NCI-H1694 (cell line): ENCODE data around the gene UMODL1.
"Not testable (repeated sequence)": the region's sequence is repeated elsewhere in the genome, so short reads cannot be mapped to it uniquely, and the experiment has no call there.

ENCODE experiments used
- DNase-seq: peaks from one replicate; lab custom pipeline; 2025; lab: John Stamatoyannopoulos, UW

Gene UMODL1

DNA sequence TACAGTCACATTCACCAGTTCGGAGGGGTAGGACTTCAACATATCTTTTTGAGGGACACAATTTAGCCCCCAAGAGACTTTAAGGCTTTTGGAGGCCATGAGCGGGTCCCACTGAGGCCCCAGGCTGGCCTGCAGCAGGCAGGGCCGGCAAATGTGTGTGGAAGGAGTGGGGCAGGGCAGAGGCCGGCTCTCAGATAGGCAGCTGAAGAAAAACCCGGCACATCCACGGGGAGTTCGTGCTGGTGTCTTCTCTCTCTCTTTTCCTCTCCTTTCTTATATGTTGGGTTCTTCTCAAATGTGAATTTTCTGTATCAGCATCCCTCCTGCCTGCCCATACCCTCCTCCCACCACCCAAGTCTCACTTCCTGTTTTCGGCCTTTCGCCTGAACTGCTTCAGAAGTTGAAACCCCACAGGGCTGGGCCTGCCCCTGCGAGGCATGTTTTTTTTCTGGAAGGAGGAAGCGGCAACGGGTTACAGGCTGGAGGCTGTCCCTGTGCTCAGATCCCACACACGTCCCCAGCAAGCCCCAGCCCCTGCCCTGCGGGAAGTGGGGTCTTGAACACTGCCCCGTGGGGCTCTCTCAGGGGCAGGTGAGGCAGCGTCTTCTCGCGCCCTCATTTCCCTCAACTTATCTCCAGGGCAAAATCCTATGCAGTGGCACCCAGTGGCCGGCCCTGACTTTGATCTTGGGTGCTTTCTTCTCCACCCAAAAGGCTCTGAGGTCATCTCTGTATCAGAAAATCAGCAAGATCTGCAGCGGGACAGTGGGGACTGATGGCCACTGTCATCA lies 9.7 kb upstream of the UMODL1 start:
- DNase-seq = no peak

DNA sequence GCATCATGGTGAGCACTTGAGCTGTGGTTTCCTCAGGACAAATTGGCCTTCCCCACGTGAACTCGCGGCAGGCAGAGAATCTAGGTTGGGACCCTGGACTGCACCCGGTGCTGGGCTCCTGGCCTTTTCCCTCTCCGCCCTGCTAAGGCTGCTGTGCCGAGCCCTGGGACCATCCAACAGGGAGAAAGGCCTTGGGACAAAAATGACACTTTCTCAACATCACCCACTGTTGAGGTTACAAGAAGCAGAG lies 9.2 kb upstream of the UMODL1 start:
- DNase-seq = no peak

DNA sequence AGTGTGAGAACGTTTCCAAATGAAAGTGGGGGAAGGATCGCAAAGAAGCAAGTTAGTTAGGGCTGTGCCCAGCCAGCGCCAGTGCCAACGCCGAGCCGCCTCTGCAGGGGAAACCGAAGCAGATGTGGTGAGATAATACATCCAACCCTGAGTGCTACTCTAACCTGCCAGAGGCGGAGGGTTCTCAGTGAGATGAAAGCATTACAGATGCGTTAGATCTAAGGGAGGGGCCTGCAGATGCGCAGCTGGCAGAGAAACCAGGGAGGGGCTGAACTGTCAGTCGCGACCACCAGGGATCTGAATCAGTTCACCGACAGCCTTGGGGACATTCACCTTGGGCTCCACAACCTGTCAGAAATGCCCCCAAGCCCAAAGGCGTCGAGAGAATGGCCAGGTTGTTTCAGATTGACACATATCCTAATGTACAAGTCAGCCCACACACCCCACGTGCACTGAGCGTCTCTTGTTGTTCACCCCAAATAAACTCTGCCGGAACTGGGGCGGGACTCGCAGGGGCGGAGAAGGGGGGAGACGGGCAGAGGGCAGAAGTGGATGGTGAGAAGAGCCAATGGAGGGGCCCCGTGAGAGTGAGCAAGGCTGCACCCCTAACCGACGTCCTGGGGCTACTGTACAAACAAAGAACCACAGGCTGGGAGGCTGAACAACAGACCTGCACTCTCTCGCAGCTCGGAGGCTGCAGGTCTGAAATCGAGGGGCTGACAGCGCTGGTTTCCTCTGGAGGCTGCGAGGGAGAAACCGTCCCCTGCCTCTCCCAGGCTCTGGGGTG lies 8.7 kb upstream of the UMODL1 start:
- DNase-seq = no peak

DNA sequence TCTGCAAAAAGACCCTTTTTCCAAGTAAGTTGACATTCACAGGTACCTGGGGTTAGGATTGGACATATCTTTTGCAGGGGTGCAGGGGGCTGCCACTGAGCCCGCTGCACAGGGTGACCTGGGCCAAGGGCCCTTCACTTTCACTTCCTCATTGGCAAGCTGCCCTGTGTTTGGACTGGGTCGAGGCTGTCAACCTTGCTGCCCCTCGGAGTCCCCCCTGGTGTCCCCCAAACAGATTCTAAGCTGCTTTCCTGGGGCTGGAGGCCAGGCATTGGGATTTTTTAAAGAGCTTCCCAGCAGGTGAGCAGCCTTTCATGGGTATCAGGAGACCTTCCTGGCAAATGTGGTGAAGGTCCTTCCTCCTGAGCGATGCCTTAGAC lies 7.9 kb upstream of the UMODL1 start:
- no peak for DNase-seq

DNA sequence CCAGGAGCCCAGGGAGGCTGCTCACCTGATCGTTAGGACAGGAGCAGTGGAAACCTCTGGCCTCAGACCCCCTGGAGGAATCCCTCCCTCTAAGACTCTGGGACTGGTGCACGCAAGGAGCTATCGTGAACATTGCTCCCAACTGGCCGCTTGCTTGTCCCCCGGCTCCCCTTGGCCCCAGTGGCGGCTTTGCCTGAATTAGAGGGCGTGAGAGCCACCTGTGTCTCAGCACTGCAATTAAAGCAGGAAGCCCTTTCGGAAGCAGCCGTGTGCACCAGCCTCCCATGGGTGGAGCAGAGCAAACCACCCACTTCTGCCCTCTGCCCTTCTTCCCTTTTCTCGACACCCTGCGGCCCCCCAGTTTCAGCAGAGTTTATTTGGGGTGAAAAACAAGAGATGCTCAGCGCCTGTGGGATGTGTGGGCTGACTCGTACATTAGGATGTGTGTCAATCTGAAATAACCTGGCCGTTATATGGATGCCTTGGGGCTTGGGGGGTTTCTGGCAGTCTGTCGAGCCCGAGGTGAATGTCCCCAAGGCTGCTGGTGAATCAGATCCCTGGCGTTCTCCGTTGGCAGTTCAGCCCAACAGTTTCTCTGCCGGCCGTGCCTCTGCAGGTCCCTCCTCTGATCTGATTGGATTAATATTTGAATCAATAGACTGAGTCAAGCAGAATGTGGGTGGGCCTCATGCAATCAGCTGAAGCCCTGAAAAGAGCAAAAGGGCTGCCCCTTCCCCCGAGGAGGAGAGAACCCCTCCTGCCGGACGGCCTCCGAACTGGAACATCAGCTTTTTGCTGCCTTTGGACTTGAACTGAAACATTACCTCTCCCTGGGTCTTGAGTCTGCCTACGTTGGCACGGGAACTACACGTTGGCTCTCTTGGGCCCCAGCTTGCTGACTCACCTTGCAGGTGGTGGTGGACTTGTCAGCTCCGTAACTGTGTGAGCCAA lies 7.3 kb upstream of the UMODL1 start:
- no peak for DNase-seq

DNA sequence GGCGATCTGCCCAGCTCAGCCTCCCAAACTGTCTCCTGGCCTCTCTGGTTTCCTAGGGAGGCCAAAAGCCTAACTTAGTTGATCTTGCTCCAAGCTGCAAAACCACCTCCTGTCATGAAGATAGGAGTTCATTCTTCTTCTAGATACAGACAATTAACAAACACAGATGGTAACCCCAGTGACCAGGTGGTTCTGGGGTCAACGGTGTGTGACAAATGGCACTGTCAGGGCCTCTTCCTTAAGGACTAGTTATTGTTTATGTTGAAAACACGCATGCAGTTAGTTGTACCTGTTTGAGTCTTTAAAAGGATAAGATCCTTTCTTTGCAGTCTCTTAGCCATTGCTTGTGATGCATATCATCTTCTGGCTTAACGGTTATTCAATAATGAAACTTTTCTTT lies 4.6 kb upstream of the UMODL1 start:
- no peak for DNase-seq

DNA sequence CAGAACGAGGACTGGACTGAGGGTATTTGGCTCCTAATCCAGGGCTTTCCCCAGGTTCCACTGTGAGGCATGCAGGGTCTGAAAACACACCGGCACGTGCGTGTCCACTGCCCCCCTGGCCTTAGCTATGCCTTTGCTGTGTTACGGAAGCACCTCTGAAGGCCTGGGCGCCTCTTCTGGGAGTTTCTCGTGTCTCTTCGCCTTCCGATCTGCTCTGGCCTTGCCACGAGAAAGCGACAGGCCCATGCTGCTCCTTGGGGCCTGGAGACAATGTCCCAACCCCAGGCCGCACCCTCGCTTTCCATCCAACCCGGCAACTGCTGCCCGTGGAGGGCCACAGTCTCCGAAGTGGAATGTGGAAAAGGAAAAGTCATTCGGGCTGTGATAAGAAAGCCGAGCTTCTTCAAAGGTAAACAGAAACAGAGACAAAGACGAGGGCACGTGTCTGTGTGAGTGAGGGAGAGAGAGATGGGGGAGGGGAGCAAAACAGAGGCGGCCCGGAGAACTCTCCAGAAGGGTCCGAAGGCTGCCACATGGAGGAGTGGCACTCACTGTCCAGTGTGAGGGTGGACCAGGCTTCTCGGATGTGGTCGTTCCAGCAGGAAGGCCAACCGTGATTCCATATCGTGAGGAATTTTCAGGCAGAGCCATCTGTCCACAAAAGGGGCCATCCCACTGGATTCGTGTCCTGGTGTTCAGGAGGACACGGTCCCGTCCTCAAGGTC lies 3.4 kb upstream of the UMODL1 start:
- no peak for DNase-seq

DNA sequence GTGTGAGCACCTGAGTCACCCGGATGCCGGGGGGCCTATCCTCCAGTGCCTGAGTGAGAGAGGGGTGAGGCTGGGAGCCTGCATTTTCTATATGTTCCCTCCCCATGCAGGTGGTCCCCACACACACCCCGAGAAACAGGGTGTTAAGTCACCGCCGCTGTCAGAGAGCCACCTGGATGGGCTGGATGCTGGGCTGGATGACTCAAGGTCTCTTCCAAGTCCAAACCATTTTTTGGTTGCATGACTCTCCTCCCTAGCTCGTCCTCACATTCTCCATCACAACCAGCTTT lies 2.9 kb upstream of the UMODL1 start:
- DNase-seq = no peak

DNA sequence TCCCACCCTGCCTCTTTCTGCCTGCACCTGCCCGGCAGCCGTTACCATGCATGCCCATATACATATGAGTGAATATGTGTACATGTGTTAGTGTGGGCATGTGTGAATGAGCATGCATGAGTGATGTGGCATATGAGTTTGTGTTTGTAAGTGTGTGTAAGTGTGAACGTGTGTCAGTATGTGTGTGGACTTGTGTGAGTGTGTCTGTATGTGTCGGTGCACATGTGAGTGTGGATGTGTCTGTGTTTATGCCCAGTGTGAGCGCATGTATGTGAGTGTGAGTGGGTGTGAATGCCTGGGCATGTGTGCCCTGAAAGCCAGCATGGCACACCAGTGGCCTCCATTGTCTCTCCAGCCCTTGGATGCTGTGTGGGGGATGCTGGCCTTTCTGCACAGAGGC lies 2.5 kb upstream of the UMODL1 start:
- DNase-seq = no peak

DNA sequence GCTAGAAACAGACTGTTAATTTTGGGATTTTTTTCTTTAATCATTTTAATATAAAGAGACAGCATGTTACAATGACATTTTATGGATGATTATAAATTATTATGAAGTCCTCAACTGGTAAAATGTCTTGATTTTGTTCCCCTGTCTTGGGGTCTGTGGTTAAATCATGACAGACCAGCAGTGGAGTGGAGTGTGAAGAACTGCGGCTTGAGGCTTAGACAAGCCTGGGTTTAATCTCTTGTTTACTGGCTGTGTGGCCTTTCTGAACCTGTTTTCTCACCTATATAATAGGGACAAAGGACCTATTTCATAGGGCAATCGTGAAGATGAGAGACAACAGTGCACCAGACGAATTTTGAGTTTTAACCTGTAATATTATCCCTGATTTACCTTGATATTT lies 1.8 kb upstream of the UMODL1 start:
- no peak for DNase-seq

DNA sequence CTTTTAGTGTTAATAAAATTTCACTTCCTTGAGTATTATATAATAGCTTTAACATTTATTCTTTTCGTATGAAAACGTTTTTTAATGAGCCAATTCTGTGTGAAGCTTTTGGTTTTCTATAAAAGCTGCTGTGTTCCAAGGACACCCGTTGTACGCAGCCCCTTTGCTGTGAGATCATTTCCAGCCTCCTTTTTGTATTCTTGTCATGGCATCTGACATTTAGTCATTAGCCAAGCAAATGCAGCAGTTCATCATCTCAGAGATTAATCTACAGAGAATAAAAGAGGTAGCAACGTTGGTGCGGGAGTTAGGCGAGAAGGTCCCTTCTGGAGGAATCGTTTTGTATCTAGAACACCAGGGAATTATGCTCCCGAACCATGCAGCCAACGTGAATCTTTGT lies 1.3 kb upstream of the UMODL1 start:
- no peak for DNase-seq

DNA sequence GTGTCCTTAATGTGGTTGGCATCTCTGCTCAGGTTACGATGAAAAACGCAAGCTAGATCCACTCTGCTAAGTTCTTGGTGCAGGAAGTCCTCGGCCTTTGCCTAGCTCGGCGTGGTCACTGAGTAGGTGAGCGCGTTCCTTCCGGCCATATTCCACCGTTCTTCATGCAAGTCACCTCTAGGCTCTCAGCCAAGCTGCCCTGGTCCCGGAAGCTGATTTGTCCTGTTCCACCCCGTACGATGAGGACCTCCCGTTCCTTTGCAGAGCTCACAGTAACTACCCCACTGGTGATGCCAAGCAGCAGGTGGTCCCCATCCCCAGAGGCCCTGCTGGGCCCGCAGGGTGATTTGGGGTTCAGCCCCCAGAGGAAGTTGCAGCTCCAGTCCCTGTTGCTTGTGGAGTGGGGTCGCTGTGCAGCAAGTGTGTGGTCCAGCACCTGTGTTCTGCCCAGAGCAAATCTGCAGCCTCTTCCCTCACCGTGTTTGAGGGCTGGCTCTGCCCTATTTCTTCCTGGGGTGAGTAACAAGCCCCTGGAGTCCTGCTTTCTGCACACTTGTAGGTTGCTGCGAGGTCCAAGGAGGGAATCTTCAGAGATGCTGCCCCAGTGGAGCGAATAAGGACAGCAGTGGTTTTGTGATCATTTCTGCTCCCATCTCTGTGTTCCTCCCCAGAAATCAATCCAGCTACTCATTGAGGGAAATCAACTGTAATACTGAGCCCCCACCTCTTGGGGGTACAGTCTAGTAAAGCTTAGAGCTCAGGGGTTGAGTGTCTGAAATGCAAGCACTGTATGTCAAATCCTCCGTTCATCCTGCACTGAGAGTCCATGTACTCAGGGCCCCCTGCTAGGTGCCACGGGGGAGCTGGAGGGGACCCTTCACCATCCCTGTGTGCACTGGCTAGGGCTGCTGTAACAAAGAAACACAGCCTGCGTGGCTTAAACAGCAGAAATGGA lies 2.3 kb downstream of the UMODL1 start:
- no peak for DNase-seq

DNA sequence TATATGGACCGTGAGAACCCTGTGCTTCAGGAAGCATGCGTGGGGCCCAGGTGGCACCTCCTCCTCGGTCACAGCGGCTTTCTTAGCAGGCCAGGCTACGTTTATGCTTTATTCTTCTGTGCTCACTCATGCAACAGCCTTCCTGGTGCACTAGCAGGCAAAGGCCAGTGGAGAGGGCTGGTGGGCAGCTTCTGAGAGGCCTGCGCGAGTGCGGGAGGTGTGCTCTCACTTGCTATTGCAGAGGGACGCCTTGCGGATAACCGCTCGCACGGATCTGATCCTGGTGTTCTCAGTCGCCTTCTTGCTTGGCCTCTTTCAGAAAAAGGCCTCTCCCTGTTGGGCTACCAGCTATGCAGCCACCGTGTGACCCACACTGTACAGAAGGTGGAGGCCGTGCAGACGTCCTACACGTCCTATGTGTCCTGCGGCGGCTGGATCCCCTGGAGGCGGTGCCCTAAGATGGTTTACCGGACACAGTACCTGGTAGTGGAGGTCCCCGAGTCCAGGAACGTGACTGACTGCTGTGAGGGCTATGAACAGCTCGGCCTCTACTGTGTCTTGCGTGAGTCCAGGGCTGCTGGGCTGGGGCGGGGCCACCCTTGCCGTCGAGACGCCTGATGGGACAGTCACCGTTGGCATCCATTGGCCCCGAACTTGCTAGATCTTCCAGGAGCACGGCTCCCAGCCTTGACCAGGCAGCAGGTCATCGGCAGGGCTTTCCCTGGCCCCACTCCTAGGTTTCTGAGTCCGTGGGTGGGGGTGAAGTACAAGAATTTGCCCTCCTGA lies 4.8 kb downstream of the UMODL1 start:
- no peak for DNase-seq

DNA sequence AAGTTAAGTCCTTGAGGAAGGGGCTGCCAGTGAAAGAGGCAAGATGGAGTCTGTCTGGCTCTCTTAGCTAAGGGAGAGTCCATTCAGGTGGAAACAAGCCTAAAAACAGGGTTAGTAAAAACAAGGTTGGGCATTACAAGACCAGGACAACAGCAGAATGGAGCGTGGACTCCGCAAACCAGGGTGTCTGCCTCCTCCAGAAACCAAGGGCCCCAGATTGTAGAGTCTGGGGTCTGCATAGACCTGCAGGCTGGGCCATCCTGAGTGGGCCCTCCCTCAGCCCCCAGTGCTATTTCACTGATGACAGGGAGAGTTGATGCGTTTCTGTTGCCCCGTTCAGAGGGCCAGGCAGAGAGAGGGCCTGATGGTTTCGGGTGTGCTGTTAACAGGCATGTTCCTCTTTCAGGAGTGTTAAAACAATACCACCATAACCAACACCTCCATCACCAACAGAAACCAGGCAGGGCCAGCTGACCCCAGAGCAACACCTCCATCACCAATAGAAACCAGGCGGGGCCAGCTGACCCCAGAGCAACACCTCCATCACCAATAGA lies 6.6 kb downstream of the UMODL1 start:
- not testable (repeated sequence) for DNase-seq

DNA sequence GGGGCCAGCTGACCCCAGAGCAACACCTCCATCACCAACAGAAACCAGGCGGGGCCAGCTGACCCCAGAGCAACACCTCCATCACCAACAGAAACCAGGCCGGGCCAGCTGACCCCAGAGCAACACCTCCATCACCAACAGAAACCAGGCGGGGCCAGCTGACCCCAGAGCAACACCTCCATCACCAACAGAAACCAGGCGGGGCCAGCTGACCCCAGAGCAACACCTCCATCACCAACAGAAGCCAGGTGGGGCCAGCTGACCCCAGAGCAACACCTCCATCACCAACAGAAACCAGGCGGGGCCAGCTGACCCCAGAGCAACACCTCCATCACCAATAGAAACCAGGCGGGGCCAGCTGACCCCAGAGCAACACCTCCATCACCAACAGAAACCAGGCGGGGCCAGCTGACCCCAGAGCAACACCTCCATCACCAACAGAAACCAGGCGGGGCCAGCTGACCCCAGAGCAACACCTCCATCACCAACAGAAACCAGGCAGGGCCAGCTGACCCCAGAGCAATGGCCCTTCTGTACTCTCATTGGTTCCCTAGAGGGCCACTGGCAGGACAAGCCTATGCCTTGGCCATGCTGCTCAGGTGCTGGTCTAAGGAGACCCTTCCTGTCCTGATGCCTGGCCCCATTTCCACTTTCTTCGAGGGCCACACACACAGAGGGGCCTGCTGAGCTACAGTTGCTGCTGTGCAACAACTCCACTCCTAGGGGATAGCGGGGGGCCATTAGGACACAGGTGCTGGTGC lies 7.3 kb downstream of the UMODL1 start:
- not testable (repeated sequence) for DNase-seq

DNA sequence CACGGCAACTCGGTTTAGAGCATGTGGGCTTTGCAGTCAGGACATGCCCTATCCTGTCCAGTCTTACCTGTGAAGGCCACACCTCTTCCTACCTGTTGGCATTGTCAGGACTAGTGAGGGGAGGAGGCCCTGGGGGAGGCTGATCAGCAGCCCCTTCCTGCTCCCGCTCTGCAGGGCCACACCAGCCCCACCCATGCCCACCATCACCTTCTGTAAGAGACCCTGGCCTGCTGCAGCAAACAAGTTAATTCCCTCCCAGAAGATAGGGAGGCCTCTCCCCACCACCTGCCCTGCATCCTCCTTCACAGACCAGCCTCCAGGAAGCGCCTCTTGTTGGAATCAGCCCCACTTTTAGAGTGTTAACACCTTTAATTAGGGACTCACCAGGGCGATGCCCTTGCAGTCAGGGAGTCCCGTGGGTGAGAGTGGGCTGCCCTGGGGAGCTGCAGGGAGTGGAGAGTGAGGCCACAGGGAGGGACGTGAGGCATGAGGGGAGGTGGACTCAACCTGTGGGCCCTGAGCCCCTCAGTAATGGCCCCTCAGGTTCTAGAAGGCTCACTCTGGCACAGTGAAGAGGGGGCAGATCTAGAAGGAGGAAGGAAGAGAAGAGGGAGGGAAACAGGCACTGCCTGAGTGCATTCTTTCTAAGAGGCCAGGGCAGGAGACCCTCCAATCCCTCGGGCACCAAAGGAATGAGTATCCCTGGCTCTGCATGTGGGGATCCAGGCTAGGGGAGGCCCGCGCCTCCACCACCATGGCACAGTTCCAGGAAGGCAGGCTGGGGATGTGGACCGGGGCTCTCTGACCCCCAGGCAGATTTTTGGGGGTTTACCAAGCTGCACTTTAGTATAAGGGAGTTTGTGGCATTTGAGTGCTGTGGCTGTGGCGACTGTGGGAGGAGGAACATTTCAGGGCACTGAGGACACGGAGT lies 8.2 kb downstream of the UMODL1 start:
- no peak for DNase-seq

DNA sequence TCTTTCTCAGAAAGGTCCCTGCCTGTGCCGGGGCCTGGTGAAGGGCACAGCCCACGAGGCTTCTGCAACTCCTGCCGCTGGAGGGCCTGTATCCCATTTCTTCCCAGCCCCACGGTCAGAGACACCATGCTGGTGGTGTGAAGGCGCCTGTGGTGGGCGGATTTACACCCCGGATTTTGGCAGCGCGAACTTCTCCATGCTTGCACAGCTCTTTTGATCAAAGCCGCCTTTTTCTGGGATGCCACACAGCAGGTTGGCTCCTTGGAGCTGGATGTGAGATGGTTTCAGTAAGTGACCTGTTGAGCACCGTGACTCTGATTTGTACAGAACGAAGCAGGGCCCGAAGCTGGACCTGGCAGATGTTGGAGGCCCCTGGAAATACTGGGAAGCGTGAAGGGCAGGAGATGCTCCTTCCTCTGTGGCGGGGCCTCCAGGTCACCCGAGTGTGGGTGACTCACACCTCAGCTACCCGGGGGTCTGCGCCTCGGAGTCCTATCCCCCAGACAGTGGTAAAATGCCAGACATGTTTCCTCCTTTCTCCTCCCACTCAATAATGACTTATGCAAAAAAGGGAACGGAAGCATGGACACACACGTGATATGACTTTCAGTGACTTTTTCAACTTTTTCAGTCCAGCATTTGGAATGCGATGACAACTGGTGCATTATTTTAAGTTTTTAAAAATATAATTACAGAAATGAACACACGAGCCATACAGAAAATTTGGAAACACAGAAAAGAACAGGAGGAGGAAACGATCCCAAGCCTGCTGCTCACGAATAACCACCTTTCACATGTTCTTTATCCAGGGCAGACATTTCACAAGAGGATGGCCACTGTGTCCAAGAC lies 9.0 kb downstream of the UMODL1 start:
- no peak for DNase-seq
